Measurements from ENCODE around the gene TRHDE. TPM values are rescaled to one million over a fixed set of nuclear protein-coding genes. Genes with fewer than 3 reads are reported as not detected.
A peak's percentile ranks its signal among the peaks of the same experiment; 100 is the strongest.

TRHDE gene
- total and polyA plus RNA-seq, 2 donors from 2014 or later, result 1.6 to 18.6 TPM

DNA sequence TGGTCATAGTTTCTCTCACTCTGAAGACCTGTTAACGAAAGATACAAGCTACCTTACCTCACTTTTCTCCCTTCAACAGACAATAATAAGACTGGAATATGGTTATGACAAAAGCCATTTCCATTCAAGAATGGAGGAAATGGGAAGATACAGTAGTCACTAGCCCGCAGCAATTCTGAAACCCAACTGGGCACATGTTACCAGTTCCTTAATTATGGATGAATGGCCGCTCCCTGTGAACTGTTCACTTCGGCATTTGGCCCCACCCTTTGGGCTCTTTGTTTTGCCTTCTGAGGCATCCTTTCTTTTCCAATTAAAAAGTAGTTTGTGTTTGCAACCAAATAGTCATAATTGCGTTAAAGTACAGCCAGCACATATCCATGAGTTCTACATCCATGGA is 19.0 kb downstream of the TRHDE start:
- Histone ChIP-seq H3K27me3 (ENCODE audit: control insufficient read depth, insufficient read depth, low read length) (no peaks in the 10 kb centered on the region), H3K9me3 (ENCODE audit: control insufficient read depth in 2 of 3, insufficient read depth in 1 of 3, low read length in 3 of 3) (no peaks in the 10 kb centered on the region), H3K4me3 (ENCODE audit: low read length in 3 of 3) (no peak overlapping the region), H3K4me1 (ENCODE audit: control insufficient read depth in 2 of 3, insufficient read depth in 2 of 3, low read depth in 1 of 3, low read length in 3 of 3) (peaks cover 0 to 10% (median 0%) of the 10 kb centered on the region in 3 donors), H3K27ac (ENCODE audit: low read depth in 2 of 2, low read length in 2 of 2) (no peak overlapping the region), H3K9ac (ENCODE audit: low read length in 3 of 3) (no peak overlapping the region), H3K36me3 (ENCODE audit: control insufficient read depth in 2 of 3, insufficient read depth in 3 of 3, low read length in 3 of 3) (peaks cover 0 to 2% (median 0%) of the 10 kb centered on the region in 3 donors)
- TF ChIP-seq, protein P1, sequence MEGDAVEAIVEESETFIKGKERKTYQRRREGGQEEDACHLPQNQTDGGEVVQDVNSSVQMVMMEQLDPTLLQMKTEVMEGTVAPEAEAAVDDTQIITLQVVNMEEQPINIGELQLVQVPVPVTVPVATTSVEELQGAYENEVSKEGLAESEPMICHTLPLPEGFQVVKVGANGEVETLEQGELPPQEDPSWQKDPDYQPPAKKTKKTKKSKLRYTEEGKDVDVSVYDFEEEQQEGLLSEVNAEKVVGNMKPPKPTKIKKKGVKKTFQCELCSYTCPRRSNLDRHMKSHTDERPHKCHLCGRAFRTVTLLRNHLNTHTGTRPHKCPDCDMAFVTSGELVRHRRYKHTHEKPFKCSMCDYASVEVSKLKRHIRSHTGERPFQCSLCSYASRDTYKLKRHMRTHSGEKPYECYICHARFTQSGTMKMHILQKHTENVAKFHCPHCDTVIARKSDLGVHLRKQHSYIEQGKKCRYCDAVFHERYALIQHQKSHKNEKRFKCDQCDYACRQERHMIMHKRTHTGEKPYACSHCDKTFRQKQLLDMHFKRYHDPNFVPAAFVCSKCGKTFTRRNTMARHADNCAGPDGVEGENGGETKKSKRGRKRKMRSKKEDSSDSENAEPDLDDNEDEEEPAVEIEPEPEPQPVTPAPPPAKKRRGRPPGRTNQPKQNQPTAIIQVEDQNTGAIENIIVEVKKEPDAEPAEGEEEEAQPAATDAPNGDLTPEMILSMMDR (IDR thresholded peaks at IDR 0.05; ENCODE audit: borderline replicate concordance, extremely low read depth, insufficient read depth), result no peak
- intact Hi-C loops (cut with DNase I), result no loop called here
- DNase-seq (no peak), FAIRE-seq (no peak)

DNA sequence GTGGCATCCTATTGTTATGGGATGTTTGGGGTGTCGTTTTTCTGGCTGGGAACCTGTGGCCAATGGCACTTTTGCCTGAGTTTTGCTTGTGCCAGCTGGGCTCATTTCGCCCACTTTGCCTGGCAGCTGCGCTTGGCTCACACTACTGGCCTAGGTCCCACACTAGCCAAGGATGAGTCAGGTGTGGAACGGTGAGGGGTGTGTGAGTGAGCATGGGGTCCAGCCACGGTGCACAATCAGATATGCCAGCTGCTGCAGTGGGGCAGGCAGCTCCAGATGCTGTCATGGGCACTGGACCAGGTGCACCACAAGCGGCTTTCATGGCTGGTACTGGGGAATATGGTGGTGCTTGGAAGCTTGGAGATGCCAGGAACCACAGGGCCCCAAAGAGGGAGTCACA is 21.5 kb downstream of the TRHDE start:
- no peaks in the 10 kb centered on the region for H3K36me3 ChIP-seq (ENCODE audit: control insufficient read depth in 2 of 3, insufficient read depth in 3 of 3, low read length in 3 of 3)
- H3K27me3 ChIP-seq (ENCODE audit: control insufficient read depth, insufficient read depth, low read length), result no peaks in the 10 kb centered on the region
- no peak overlapping the region for H3K9ac ChIP-seq (ENCODE audit: low read length in 3 of 3)
- DNase-seq (peak in 1 of 5 donors; percentile 60), FAIRE-seq (no peak)
- H3K4me1 ChIP-seq (ENCODE audit: control insufficient read depth in 2 of 3, insufficient read depth in 2 of 3, low read depth in 1 of 3, low read length in 3 of 3), result peaks cover 0 to 4% (median 0%) of the 10 kb centered on the region in 3 donors
- H3K9me3 ChIP-seq (ENCODE audit: control insufficient read depth in 2 of 3, insufficient read depth in 1 of 3, low read length in 3 of 3), result no peaks in the 10 kb centered on the region
- H3K4me3 ChIP-seq (ENCODE audit: low read length in 3 of 3), result no peak overlapping the region
- TF ChIP-seq, protein P1 (IDR thresholded peaks at IDR 0.05; ENCODE audit: borderline replicate concordance, extremely low read depth, insufficient read depth), result no peak
- intact Hi-C loops (cut with DNase I), result no loop called here
- no peak overlapping the region for H3K27ac ChIP-seq (ENCODE audit: low read depth in 2 of 2, low read length in 2 of 2)

GRCh38 chr12:72295101-72295500 is 22.9 kb downstream of the TRHDE start:
- H3K27me3 ChIP-seq (ENCODE audit: control insufficient read depth, insufficient read depth, low read length), result no peaks in the 10 kb centered on the region
- no peak overlapping the region for H3K27ac ChIP-seq (ENCODE audit: low read depth in 2 of 2, low read length in 2 of 2)
- TF ChIP-seq, protein P1 (IDR thresholded peaks at IDR 0.05; ENCODE audit: borderline replicate concordance, extremely low read depth, insufficient read depth), result no peak
- FAIRE-seq, result no peak
- H3K4me1 ChIP-seq (ENCODE audit: control insufficient read depth in 2 of 3, insufficient read depth in 2 of 3, low read depth in 1 of 3, low read length in 3 of 3), result no peaks in the 10 kb centered on the region
- H3K4me3 ChIP-seq (ENCODE audit: low read length in 3 of 3), result no peak overlapping the region
- no peak overlapping the region for H3K9ac ChIP-seq (ENCODE audit: low read length in 3 of 3)
- H3K9me3 ChIP-seq (ENCODE audit: control insufficient read depth in 2 of 3, insufficient read depth in 1 of 3, low read length in 3 of 3), result no peaks in the 10 kb centered on the region
- peak in 1 of 5 donors; percentile 68 for DNase-seq
- no peaks in the 10 kb centered on the region for H3K36me3 ChIP-seq (ENCODE audit: control insufficient read depth in 2 of 3, insufficient read depth in 3 of 3, low read length in 3 of 3)
- intact Hi-C loops (cut with DNase I), result no loop called here

DNA sequence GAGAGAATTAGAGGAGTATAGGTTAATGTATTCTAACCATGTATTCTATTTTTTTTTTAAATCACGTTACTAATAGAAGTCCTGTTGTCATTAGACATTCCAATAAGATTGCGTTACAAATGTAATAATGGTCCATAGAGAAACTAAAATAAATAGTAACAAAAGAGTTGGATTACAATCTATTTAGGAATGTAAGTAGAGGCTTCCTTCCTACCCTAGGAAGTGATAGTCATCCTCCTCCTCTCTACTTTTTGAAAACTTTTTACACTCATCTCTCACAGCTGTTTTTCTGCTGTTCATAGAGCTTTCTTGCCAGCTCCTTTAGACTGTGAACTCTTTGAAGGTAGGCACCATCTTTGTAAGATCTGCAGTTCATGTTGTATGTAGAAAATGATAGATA is 23.6 kb downstream of the TRHDE start:
- Histone ChIP-seq H3K4me3 (ENCODE audit: low read length in 3 of 3) (no peak overlapping the region), H3K27me3 (ENCODE audit: control insufficient read depth, insufficient read depth, low read length) (no peaks in the 10 kb centered on the region), H3K4me1 (ENCODE audit: control insufficient read depth in 2 of 3, insufficient read depth in 2 of 3, low read depth in 1 of 3, low read length in 3 of 3) (no peaks in the 10 kb centered on the region), H3K27ac (ENCODE audit: low read depth in 2 of 2, low read length in 2 of 2) (no peak overlapping the region), H3K9ac (ENCODE audit: low read length in 3 of 3) (no peak overlapping the region), H3K36me3 (ENCODE audit: control insufficient read depth in 2 of 3, insufficient read depth in 3 of 3, low read length in 3 of 3) (no peaks in the 10 kb centered on the region), H3K9me3 (ENCODE audit: control insufficient read depth in 2 of 3, insufficient read depth in 1 of 3, low read length in 3 of 3) (no peaks in the 10 kb centered on the region)
- TF ChIP-seq, protein P1 (IDR thresholded peaks at IDR 0.05; ENCODE audit: borderline replicate concordance, extremely low read depth, insufficient read depth), result no peak
- intact Hi-C loops (cut with DNase I), result no loop called here
- DNase-seq (no peak), FAIRE-seq (no peak)
